Limb (tissue), 2 donors: ENCODE results near the gene NRAP.

Experiments used
- DNase-seq, 2 donors: peaks; one replicate each; pipeline ENCODE4 v3.0.0-alpha.2; 2016; ENCODE audit errors: extremely low spot score in 2 of 2

The NRAP gene

DNA sequence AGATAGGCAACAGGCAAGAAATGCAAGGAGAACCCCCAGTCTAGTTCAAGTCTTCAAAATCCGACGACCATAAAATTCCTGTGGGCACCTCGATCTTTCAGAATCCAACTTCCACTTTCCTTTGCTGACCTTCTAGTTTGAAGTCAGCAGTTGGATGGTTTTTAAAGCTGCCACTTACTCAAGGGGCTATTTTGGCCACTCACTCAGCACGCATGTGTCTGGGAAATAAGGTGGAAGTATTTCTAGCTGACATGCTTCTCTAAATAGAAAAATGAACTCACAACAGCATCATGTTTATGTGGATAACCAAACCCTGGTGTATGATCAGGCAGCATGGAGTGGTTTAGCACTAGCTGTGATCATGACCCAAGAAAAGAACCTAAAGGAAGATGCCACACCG is at the start of gene NRAP:
NRAP (minus strand) TSS at position 134 of the 400 bp plus-strand sequence. CDS start 159 bp downstream, outside the sequence.
- DNase-seq: no peak

DNA sequence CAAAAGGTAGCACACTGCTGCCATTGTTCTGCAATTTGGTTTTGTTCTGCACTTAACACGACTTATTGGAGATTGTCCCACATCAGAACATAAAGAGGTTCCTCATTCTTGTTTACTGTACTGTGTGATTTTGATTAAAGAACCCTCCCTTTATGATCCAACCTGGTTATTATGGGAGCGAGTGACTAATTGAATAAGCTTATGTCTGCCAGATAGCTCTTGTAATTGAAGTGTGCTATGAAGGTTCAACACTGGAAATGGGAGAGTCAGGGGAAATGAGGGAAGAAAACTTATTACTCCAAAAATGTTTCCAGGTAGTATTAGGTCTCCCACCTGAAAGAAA is 49.8 kb upstream of the NRAP start:
- no peak for DNase-seq

- no peak for DNase-seq
These were observed 49.2 kb upstream of the NRAP start for GRCh38 chr10:113712755-113713639.

GRCh38 chr10:113712024-113712423 is 48.2 kb upstream of the NRAP start:
- DNase-seq: no peak

GRCh38 chr10:113711142-113711541 is 47.3 kb upstream of the NRAP start:
- DNase-seq: no peak

DNA sequence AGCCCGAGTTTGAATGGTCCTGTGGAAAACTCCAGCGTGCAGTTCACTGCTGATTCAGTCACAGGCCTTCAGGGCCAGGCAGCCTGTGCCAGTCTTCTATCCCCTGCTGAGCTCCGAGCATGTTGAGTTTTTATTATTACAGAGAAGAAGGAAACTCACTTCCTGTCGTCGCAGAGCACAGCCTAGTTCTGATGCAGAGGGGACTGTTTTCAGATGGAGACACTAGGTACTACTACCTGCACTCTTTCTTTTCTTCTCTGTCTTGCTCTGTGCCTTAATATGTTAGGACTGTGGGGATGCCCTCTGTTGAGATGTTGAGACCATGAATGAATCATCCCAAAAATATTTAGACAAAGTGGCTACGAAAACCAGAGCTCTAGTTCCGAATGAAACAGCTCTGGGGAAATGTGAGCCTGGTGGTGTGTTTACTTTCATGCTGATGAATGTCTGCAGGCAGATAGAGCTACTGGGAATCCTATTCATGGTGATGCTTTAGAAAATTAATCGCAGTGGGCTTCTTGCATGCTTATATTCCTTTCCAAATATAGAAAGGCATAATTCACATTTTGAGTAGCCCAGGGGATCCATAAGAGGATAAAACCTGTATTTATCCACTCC is 45.5 kb upstream of the NRAP start:
- no peak for DNase-seq

GRCh38 chr10:113708640-113709039 is 44.8 kb upstream of the NRAP start:
- DNase-seq: no peak

DNA sequence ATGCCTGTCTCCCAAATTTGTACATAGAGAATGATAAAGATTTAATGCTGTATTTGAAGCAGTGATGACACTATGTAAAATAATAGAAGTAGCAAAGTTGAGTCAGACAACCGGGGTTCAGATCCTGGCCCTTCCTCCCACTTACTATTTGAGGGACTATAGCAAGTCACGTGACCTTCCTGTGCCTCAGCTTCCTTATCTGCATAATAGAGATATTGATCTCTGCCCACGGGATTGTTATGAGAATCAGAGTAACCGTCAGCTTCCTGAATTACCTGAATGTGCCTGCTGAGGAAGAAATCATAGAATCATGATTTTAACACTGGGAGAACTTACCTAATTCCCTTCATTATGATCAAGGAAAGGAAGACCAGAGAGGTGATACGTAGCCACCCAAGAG is 42.8 kb upstream of the NRAP start:
- DNase-seq: no peak

GRCh38 chr10:113705344-113705652 is 41.5 kb upstream of the NRAP start:
- no peak for DNase-seq

DNA sequence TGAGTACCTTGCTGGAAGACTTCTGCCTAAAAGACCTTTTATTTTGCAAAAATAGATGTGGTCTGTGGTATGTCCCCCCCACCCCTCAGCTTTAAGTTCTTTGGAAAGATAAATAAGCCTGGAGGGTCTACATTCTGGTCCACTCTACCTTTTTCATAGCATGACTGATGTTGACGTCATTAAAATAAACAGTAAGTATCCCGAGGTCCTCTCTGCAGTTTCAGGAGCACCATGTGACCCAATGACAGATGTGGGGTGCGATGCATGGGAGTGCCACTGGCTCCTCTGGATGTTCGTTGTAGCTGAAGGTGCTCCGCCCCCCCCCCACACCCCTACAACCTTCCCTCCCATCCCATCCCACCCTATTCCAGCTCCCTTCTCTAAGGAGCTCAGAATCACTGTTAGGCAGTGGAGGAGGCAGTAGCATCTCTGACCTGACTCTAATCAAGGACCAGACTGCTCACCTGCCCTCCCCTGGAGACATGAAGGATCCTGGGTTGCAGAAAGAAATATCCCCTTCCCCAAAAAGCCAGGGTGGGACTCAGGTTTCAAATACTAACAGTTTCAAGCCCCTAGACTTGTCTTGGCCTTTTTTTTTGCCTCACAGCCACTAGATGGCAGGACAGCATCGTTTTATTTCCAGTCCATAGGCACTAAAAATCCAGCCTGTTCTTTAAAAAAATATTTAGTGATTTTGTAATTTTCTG is 40.9 kb upstream of the NRAP start:
- DNase-seq: peak; percentile 61 to 68

GRCh38 chr10:113697595-113697994 is 33.8 kb upstream of the NRAP start:
- DNase-seq: no peak

DNA sequence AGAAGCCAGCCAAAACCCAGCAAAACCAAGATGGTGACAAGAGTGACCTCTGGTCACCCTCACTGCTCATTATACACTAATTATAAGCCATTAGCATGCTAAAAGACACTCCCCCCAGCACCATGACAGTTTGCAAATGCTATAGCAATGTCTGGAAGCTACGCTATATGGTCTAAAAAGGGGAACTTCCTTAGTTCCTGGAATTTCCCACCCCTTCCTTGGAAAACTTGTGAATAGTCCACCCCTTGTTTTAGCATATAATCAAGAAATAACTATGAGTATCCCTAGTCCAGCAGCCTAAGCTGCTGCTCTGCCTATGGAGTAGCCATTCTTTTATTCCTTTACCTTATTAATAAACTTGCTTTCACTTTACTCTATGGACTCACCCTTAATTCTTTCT is 31.9 kb upstream of the NRAP start:
- no peak for DNase-seq

GRCh38 chr10:113693348-113693747 is 29.5 kb upstream of the NRAP start:
- DNase-seq: no peak

GRCh38 chr10:113692271-113692670 is 28.4 kb upstream of the NRAP start:
- no peak for DNase-seq

DNA sequence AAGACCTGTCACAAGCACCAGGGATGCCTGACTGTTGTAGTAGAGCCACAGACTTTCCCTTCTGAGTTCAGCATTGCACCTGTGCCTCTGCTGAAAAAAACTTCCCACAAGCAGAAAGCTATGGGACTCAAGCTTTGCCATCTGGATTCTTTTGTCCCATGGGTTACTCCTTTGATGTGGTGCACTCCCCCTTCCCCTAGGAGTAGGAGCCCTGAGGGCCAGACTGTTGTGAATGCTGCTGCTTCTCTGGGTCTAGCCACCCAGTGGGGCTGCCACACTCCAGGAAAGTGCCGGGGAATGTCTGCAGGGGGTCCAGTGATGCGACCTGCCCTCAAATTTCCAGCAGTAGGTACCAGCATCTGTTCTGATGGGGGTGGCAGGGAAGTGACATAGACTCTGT is 27.5 kb upstream of the NRAP start:
- no peak for DNase-seq

GRCh38 chr10:113690749-113691148 is 26.9 kb upstream of the NRAP start:
- no peak for DNase-seq

- DNase-seq: no peak
These were observed 25.7 kb upstream of the NRAP start for GRCh38 chr10:113689574-113689973.

- DNase-seq: no peak
These were observed 25.2 kb upstream of the NRAP start for GRCh38 chr10:113689057-113689456.

GRCh38 chr10:113687037-113687436 is 23.2 kb upstream of the NRAP start:
- DNase-seq: no peak

DNA sequence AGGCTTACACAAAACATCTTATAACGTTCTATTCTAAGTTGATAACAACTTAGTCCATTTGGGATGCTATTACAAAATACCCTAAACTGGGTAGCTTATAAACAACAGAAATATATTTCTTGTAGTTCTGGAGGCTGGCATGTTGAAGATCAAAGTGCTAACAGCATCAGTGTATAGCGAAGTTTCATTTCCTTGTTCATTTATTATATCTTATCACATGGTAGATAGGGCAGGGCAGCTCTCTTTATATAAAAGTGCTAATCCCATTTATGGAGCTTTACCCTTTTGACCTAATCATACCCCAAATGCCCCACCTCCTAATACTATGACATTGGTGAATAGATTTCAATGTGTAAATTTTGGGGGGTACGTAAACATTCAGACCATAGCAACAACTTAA is 22.2 kb upstream of the NRAP start:
- no peak for DNase-seq

DNA sequence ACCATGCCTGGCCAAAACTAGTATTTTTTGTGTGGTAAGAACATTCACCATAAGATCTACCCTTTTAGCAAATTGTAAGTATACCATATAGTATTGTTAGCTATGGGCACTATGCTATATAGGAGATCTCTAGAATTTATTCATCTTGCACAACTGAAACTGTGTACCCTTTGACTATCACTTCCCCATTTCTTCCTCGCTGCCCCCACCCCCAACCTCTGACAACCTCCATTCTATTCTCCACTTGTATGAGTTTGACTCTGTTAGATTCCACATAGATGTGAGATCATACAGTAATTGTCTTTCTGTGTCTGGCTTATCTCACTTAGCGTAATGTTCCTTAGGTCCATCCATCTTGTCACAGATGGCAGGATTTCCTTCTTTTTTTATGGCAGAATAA is 19.5 kb upstream of the NRAP start:
- no peak for DNase-seq

DNA sequence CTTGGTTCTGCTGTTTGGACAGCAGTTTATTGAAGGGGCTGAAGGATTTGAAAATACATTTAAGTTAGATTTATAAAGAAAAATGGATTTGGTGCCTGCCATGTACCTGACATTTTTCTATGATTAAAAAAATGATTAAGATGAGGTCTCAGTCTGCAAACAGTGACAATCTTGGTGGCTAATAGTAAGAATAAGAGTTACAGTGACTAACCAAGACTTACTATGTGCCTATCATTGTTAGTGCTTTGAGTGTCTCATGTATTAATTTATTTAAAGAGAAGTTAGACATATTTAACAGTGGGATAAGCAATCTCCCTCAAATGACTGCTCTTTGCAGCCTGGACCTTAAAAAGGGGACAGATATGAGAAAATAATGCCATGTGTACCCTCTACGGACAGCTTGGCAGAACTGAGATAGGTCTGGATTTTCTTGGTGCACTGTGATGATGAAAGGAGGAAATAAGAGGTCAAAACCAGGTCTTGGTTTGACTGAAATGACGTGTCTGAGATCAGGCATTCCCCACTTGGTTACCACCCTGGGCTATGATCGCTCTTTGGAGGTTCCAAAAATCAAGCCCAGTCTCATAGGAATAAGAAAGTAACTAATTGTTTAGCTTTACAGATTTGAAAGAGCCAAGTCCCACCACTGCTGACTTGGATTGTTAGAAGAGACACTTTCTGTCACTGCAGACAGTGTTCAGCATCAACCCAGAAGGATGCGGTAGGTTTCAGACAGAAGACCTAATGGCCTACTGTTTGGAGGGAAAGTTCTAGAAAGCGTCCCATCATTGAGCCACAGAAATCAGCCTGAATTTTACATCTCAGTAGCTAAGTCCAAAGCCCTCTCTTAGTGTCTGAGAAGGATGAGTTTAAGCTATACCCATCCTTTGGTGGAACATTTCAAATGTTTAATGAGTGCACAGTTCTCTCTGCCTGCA is 18.0 kb upstream of the NRAP start:
- no peak for DNase-seq
